NCI-H1694 (cell line): ENCODE data around the gene AZU1.
"Not testable (repeated sequence)": the region's sequence is repeated elsewhere in the genome, so short reads cannot be mapped to it uniquely, and the experiment has no call there.

ENCODE experiments used
- DNase-seq: peaks from one replicate; lab custom pipeline; 2025; lab: John Stamatoyannopoulos, UW

AZU1 gene

DNA sequence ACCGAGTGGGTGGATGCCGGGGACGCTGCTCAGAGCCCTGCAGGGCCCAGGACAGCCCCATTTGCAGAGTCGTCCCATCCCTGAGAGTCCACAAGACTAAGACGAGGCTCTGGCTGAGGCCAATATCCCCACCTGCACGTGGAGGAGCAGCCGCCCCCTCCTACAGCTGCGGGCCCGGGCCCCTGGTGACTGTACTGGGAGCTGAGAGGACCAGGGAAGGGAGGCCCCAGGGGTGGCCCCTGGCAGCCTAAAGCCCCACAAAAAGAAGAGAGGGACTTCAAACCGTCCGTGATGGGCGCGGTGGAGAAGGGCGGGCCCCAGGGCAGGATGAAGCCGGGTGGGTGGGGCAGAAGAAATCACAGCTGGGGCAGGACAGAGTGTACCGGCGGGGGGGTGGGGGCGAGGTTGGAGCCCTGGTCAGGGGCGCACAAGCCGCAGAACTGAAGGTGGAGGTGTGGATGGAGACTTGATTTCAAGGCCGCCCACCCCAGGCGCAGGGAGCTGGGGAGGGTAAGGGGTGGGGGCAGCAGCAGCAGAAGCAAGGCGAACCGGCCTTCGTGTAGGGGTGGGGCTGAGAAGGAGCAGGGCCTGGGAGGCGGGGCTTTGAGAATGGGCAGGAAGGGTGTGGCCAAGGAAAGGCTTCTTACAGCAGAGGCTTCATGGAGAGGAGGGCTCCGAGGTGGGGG is 44.8 kb downstream of the AZU1 start:
- no peak for DNase-seq

DNA sequence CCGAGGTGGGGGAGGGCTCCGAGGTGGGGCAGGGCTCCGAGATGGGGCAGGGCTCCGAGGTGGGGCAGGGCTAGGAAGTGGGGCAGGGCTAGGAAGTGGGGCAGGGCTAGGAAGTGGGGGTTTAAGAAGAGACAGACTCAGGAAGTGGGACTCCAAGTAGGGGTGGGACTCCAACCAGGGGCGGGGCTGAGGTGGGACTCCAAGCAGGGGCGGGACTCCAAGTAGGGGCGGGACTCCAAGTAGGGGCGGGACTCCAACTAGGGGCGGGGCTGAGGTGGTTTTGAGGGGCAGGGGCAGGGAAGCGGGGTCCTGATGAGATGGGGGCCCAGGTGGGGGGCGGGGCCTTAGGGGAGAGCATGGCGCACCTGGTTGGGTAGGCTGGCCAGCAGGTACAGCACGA is 45.4 kb downstream of the AZU1 start:
- DNase-seq, result no peak

DNA sequence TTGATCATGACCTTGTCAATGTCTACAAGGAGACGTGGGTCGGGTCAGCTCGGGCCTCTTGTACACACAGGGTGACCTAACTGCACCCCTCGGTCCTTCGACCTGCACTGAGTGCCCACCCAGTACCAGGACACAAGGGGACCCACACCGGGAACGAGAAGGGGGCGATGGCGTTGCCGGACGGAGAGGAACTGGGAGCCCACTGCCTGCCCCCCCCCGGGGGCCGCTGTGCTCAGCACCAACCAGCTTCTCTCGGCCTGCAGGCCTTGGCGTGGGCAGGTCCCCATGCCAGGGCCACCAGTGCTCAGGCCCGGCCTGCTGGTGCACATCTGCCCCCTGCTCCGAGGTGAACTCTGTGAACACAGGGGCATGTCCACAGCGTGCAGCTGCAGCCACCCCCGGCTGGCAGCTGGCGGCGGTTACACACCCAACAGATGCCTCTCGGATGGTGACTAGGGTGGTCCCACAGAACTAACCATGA is 46.0 kb downstream of the AZU1 start:
- no peak for DNase-seq

DNA sequence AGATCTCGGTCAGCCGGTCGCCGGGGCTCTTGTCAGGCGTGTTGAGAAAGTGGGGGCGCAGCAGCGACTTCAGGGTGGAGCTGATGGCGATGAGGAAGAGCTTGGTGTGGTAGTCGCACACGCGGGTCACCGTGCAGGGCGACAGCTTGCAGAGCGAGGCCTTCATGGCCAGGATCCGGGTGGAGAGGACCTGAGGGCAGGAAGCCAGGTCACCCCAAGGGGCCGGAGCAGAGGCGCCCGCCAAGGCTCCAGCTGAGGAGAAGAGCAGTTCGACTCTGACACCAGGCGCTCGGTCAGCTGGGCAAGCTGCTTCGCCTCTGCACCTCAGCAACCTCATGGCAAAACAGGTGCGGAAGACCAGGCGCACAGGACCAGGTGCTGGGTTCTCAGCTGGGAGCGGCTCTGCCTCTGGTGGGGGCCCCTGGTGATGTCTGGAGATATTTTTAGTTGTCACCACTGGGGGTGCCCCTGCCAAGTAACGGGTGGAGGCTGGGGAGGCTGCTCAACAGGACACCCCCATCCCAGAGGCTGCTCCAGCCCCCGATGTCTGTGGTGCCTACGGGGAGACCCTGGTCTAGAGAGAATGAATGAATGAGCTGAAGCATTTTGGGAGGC is 47.7 kb downstream of the AZU1 start:
- no peak for DNase-seq

GRCh38 chr19:876089-876488 is 48.5 kb downstream of the AZU1 start:
- no peak for DNase-seq

DNA sequence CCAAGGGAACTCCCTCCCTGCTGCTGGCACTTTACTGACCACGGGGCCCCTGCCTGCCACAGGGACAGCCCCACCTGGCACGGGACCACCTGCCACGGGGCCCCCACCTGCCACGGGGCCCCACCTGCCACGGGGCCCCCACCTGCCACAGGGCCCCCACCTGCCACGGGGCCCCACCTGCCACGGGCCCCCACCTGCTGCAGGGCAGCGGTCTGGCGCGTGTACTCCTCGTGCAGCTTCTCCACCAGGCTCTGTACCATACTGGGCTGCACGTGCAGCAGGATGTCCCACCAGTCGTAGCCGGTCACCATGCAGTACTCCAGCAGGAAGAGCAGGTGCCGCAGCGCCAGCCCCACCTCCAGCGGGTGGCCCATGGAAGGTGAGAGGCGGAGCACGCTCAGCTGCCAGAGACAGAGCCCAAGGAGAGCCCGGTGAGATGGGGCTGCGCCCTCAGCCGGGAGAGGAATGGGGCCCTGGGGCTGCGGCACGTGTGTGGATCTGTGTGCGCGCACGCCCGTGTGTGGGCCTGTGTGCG is 49.2 kb downstream of the AZU1 start:
- no peak for DNase-seq

DNA sequence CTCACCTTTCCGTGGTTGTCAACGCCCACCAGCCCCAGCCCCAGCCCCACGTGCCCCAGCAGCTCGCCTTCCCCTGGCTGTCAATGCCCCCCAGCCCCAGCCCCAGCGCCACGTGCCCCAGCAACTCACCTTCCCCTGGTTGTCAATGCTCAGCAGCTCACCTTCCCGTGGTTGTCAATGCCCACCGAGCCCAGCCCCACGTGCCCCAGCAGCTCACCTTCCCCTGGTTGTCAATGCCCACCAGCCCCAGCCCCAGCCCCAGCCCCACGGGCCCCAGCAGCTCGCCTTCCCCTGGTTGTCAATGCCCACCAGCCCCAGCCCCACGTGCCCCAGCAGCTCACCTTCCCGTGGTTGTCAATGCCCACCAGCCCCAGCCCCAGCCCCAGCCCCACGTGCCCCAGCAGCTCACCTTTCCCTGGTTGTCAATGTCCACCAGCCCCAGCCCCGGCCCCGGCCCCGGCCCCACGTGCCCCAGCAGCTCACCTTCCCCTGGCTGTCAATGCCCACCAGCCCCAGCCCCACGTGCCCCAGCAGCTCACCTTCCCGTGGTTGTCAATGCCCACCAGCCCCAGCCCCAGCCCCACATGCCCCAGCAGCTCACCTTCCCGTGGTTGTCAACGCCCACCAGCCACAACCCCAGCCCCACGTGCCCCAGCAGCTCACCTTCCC is 50.5 kb downstream of the AZU1 start:
- not testable (repeated sequence) for DNase-seq

- not testable (repeated sequence) for DNase-seq
Measured at GRCh38 chr19:878751-879561, 51.3 kb downstream of the AZU1 start.

GRCh38 chr19:879711-880438 is 52.2 kb downstream of the AZU1 start:
- no peak for DNase-seq
